ENCODE data around the gene FXYD5. TPM values are rescaled to one million over a fixed set of nuclear protein-coding genes. Genes with fewer than 3 reads are reported as not detected.

FXYD5 gene
- polyA plus RNA-seq, 5 donors: 22.2 to 35.0 (median 30.1) TPM

GRCh38 chr19:35153701-35154524 lies 622 bp upstream of the FXYD5 start:
- DNase-seq: no peak

- no peak for DNase-seq
Observed at GRCh38 chr19:35155441-35155840, 906 bp downstream of the FXYD5 start.

GRCh38 chr19:35155981-35156672 lies 1.6 kb downstream of the FXYD5 start:
- no peak for DNase-seq

- no peak for DNase-seq
Observed at GRCh38 chr19:35156673-35157014, 2.1 kb downstream of the FXYD5 start.

- no peak for DNase-seq
Observed at GRCh38 chr19:35157431-35157830, 2.9 kb downstream of the FXYD5 start.

- no peak for DNase-seq
Observed at GRCh38 chr19:35159606-35160005, 5.1 kb downstream of the FXYD5 start.

GRCh38 chr19:35160629-35161433 lies 6.3 kb downstream of the FXYD5 start:
- no peak for DNase-seq

- DNase-seq: no peak
Observed at GRCh38 chr19:35161434-35161743, 6.9 kb downstream of the FXYD5 start.

- DNase-seq: no peak
Observed at GRCh38 chr19:35162471-35163326, 8.2 kb downstream of the FXYD5 start.

GRCh38 chr19:35164418-35164817 lies 9.9 kb downstream of the FXYD5 start:
- no peak for DNase-seq

GRCh38 chr19:35165200-35166058 lies 10.9 kb downstream of the FXYD5 start:
- no peak for DNase-seq

GRCh38 chr19:35166100-35167063 lies 11.8 kb downstream of the FXYD5 start:
- no peak for DNase-seq

- DNase-seq: no peak
Observed at GRCh38 chr19:35167251-35168119, 12.9 kb downstream of the FXYD5 start.

GRCh38 chr19:35168196-35168595 lies 13.7 kb downstream of the FXYD5 start:
- DNase-seq: no peak

GRCh38 chr19:35169221-35169995 lies 14.9 kb downstream of the FXYD5 start:
- DNase-seq: no peak

- no peak for DNase-seq
Observed at GRCh38 chr19:35170359-35171061, 16.0 kb downstream of the FXYD5 start.

- no peak for DNase-seq
Observed at GRCh38 chr19:35171730-35172129, 17.2 kb downstream of the FXYD5 start.

Data from right lung (tissue), 5 donors.